Liver (tissue), 9 donors: Measurements from ENCODE around the gene OGG1. TPM values are rescaled to one million over a fixed set of nuclear protein-coding genes. Genes with fewer than 3 reads are reported as not detected.
"Not testable (repeated sequence)": the region's sequence is repeated elsewhere in the genome, so short reads cannot be mapped to it uniquely, and the experiment has no call there.

ENCODE experiments used
- DNase-seq: peaks from one replicate; pipeline ENCODE4 v3.0.0-alpha.2; 2017; ENCODE audit warnings: low spot score
- H3K27ac ChIP-seq, 2 donors: one replicate each; pipeline ENCODE4 v1.7.0; 2013; ENCODE audit warnings: inconsistent platforms in 2 of 2, low read length in 2 of 2, control low read depth in 1 of 2, low read depth in 1 of 2, mild to moderate bottlenecking in 1 of 2
- H3K27me3 ChIP-seq, 4 donors: one replicate each; pipeline versions ENCODE4 v1.6.1 to v1.7.0; 2013; ENCODE audit warnings: low read length in 3 of 4, inconsistent platforms in 1 of 4, mild to moderate bottlenecking in 1 of 4, moderate library complexity in 1 of 4; ENCODE audit not compliant: control insufficient read depth in 4 of 4, insufficient read depth in 4 of 4
- H3K36me3 ChIP-seq, 4 donors: one replicate each; pipeline versions ENCODE4 v1.6.1 to v1.7.0; 2013; ENCODE audit warnings: low read length in 3 of 4, mild to moderate bottlenecking in 3 of 4, low read depth in 1 of 4, moderate library complexity in 1 of 4; ENCODE audit not compliant: control insufficient read depth in 4 of 4, insufficient read depth in 3 of 4
- H3K4me1 ChIP-seq, 4 donors: one replicate each; pipeline versions ENCODE4 v1.6.1 to v1.7.0; 2013; ENCODE audit warnings: low read length in 3 of 4, mild to moderate bottlenecking in 3 of 4, moderate library complexity in 1 of 4; ENCODE audit not compliant: control insufficient read depth in 4 of 4, insufficient read depth in 4 of 4
- H3K4me3 ChIP-seq, 3 donors: one replicate each; pipeline versions ENCODE4 v1.6.1 to v1.7.0; 2013; ENCODE audit warnings: low read length in 3 of 3, control low read depth in 1 of 3, low read depth in 1 of 3, mild to moderate bottlenecking in 1 of 3
- H3K9ac ChIP-seq, 2 donors: one replicate each; pipeline ENCODE4 v1.7.0; 2013; ENCODE audit warnings: low read length in 2 of 2, mild to moderate bottlenecking in 2 of 2, moderate library complexity in 2 of 2, control low read depth in 1 of 2, low read depth in 1 of 2
- H3K9me3 ChIP-seq, 4 donors: one replicate each; pipeline versions ENCODE4 v1.6.1 to v1.7.0; 2013; ENCODE audit warnings: low read length in 3 of 4; ENCODE audit not compliant: control insufficient read depth in 4 of 4
- ATF3 ChIP-seq: IDR thresholded peaks from 2 replicates; pipeline ENCODE4 v1.6.1; 2016; ENCODE audit warnings: antibody characterized with exemption
- CTCF ChIP-seq: fragments of 150-350 bp; IDR thresholded peaks from 2 replicates; pipeline ENCODE4 v1.5.1; 2017; ENCODE audit warnings: improper control_type of control experiment, low read depth, low read length; ENCODE audit not compliant: missing input control
- EGR1 ChIP-seq, 2 donors: IDR thresholded peaks; 2 replicates each; pipeline ENCODE4 v1.6.1; 2016 to 2018; ENCODE audit warnings: antibody characterized with exemption in 2 of 2, low read depth in 2 of 2
- FOXA1 ChIP-seq: IDR thresholded peaks from 2 replicates; pipeline ENCODE4 v1.6.1; 2016; ENCODE audit warnings: antibody characterized with exemption
- GABPA ChIP-seq, 2 donors: IDR thresholded peaks in 1 of 2; conservative IDR thresholded peaks in 1 of 2; 2 replicates each; pipeline ENCODE4 v1.6.1; 2016; ENCODE audit warnings: antibody characterized with exemption in 2 of 2, mild to moderate bottlenecking in 1 of 2, moderate library complexity in 1 of 2
- HNF4A ChIP-seq, 2 donors: conservative IDR thresholded peaks; 2 replicates each; pipeline ENCODE4 v1.6.1; 2016; ENCODE audit warnings: antibody characterized with exemption in 2 of 2, mild to moderate bottlenecking in 2 of 2
- HNF4G ChIP-seq: IDR thresholded peaks from 2 replicates; pipeline ENCODE4 v1.6.1; 2016; ENCODE audit warnings: antibody characterized with exemption
- JUND ChIP-seq, 2 donors: IDR thresholded peaks; 2 replicates each; pipeline ENCODE4 v1.6.1; 2016; ENCODE audit warnings: antibody characterized with exemption in 2 of 2
- NR2F2 ChIP-seq: IDR thresholded peaks from 2 replicates; pipeline ENCODE4 v1.6.1; 2016; ENCODE audit warnings: antibody characterized with exemption
- RAD21 ChIP-seq, 2 donors: IDR thresholded peaks; 2 replicates each; pipeline ENCODE4 v1.6.1; 2016; ENCODE audit warnings: antibody characterized with exemption in 2 of 2, mild to moderate bottlenecking in 2 of 2
- REST ChIP-seq: IDR thresholded peaks from 2 replicates; pipeline ENCODE4 v1.6.1; 2016; ENCODE audit warnings: antibody characterized with exemption, mild to moderate bottlenecking
- RXRA ChIP-seq, 2 donors: IDR thresholded peaks; 2 replicates each; pipeline ENCODE4 v1.6.1; 2017 to 2018; ENCODE audit warnings: antibody characterized with exemption in 2 of 2, mild to moderate bottlenecking in 1 of 2
- SP1 ChIP-seq: IDR thresholded peaks from 2 replicates; pipeline ENCODE4 v1.6.1; 2018; ENCODE audit warnings: antibody characterized with exemption, mild to moderate bottlenecking
- TAF1 ChIP-seq: conservative IDR thresholded peaks from 2 replicates; pipeline ENCODE4 v1.6.1; 2016; ENCODE audit warnings: antibody characterized with exemption, mild to moderate bottlenecking
- YY1 ChIP-seq: IDR thresholded peaks from 2 replicates; pipeline ENCODE4 v1.6.1; 2016; ENCODE audit warnings: antibody characterized with exemption, mild to moderate bottlenecking
- WGBS: extraction: QIAGEN DNeasy Blood & Tissue Kit; methylation state at CpG from one replicate; pipeline ENCODE4 v1.1.7; 2013; 5-methylcytosine and 5-hydroxymethylcytosine counted together
- polyA plus RNA-seq, 2 donors: library from polyadenylated mRNA; stranded (reverse) in 1 of 2; unstranded in 1 of 2; fragments of 200-250 nt in 1 of 2; fragments of >200 nt in 1 of 2; fragmentation: Nextera tagmentation in 1 of 2; extraction: Ambion mirVana in 1 of 2; gene quantifications; one replicate each; pipeline versions ENCODE4 v1.2.1 to v1.2.3, GENCODE V29; 2013 to 2015
- total RNA-seq, 2 donors: library from RNA; depleted of rRNA; stranded (reverse); fragments of >200 nt; gene quantifications; one replicate each; pipeline ENCODE4 v1.2.3, GENCODE V29; 2014
- donor health status: healthy.
- donor health status: healthy.
- donor health status: healthy.
- donor health status: healthy.
- donor health status: healthy.

OGG1 gene
- total and polyA plus RNA-seq, 4 donors: 8.9 to 19.8 (median 10.0) TPM

- peak; percentile 76 for TF ChIP-seq HNF4G
Observed at GRCh38 chr3:9770276-9770812, 20.6 kb downstream of the OGG1 start (continued).

GRCh38 chr3:9771007-9771406 is 21.3 kb downstream of the OGG1 start:
- peak overlapping the region in 1 of 2 donors; percentile 93 for H3K27ac ChIP-seq
- H3K36me3 ChIP-seq, H3K9ac ChIP-seq, H3K9me3 ChIP-seq, H3K27me3 ChIP-seq, DNase-seq: not testable (repeated sequence)
- peak overlapping the region in 1 of 3 donors; percentile 3 for H3K4me3 ChIP-seq
- 88% methylated on average over 2 of the region's 2 CpGs for WGBS
- H3K4me1 ChIP-seq: peaks cover 8 to 28% (median 22%) of the 10 kb centered on the region in 4 donors

- Histone ChIP-seq H3K4me1 (peaks cover 6 to 34% (median 16%) of the 10 kb centered on the region in 4 donors), H3K9ac (no peak overlapping the region), H3K27ac (no peak overlapping the region), H3K9me3 (no peaks in the 10 kb centered on the region), H3K27me3 (no peaks in the 10 kb centered on the region), H3K36me3 (no peaks in the 10 kb centered on the region), H3K4me3 (no peak overlapping the region)
- 81% methylated on average over 5 of the region's 5 CpGs for WGBS
- DNase-seq: no peak
- TF ChIP-seq REST (no peak), EGR1 (IDR thresholded peaks at IDR 0.05; ENCODE audit: low read depth in 2 of 2) (no peak), YY1 (no peak), FOXA1 (no peak), JUND (IDR thresholded peaks at IDR 0.05) (no peak)
Observed at GRCh38 chr3:9776896-9777693, 27.3 kb downstream of the OGG1 start.

- H3K4me1 ChIP-seq: peaks cover 6 to 38% (median 18%) of the 10 kb centered on the region in 4 donors
- H3K36me3 ChIP-seq: no peaks in the 10 kb centered on the region
- no peak overlapping the region for H3K27ac ChIP-seq
- no peak overlapping the region for H3K9ac ChIP-seq
- H3K9me3 ChIP-seq: no peaks in the 10 kb centered on the region
- DNase-seq: no peak
- no peak for TF ChIP-seq RXRA (IDR thresholded peaks at IDR 0.05)
- TF ChIP-seq SP1: no peak
- TF ChIP-seq JUND (IDR thresholded peaks at IDR 0.05): no peak
- no peak for TF ChIP-seq CTCF
- no peak for TF ChIP-seq RAD21 (IDR thresholded peaks at IDR 0.05)
- no peak for TF ChIP-seq TAF1
- no peak for TF ChIP-seq NR2F2
- TF ChIP-seq REST: no peak
- TF ChIP-seq ATF3: no peak
- no peak for TF ChIP-seq YY1
- TF ChIP-seq HNF4A (conservative IDR thresholded peaks at IDR 0.05): no peak
- no peak for TF ChIP-seq GABPA (IDR thresholded peaks at IDR 0.05 in 1 of 2, conservative IDR thresholded peaks at IDR 0.05 in 1 of 2)
- no peak overlapping the region for H3K4me3 ChIP-seq
- 91% methylated on average over 1 of the region's 1 CpG for WGBS
- H3K27me3 ChIP-seq: no peaks in the 10 kb centered on the region
Observed at GRCh38 chr3:9777694-9778021, 27.9 kb downstream of the OGG1 start.
